ENCODE measurements around the gene EMP1. TPM values are rescaled to one million over a fixed set of nuclear protein-coding genes. Genes with fewer than 3 reads are reported as not detected.

EMP1 gene
- total and polyA plus RNA-seq, 2 of the 8 experiments (the other 6 are each of a cell fraction or from before 2014, with no cell fraction given) = 0.17 to 0.65 TPM

DNA sequence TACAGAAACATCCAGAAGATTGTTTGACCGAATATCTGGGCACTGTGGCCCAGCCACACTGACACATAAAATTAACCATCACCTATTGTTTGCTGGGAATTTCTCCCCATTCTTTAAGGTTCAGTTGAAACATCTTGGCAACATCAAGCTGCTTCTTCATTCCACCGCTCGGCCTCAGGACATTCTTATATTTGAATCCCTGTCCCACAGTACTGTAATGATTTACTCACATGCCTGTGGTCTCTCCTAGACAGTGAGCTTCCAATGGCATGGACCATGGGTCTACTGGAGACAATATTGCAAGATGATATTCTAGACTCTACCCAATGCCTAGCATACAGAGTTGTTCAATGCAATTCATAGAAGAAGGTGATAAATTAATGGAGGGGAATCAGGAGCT, 56.1 kb downstream of the EMP1 start:
- Histone ChIP-seq H3K18ac (ENCODE audit: extremely low read depth, low read length) (no peak overlapping the region), H3K27ac (ENCODE audit: low read depth, low read length) (no peak overlapping the region), H3K56ac (replicated peaks; ENCODE audit: insufficient read length, low read depth, low read length) (no peak overlapping the region), H3K23me2 (ENCODE audit: low read depth, low read length) (no peaks in the 10 kb centered on the region), H3K9me3 (ENCODE audit: insufficient read depth in 2 of 2, low read depth in 1 of 2, low read length in 1 of 2) (no peaks in the 10 kb centered on the region), H3K23ac (ENCODE audit: insufficient read length) (no peak overlapping the region), H2AK5ac (ENCODE audit: low read depth, low read length) (no peak overlapping the region), H2BK5ac (ENCODE audit: low read depth, low read length) (no peak overlapping the region), H4K5ac (ENCODE audit: insufficient read length, low read depth, low read length) (no peak overlapping the region), H3K4me2 (ENCODE audit: insufficient read depth in 1 of 2, low read depth in 2 of 2, low read length in 2 of 2) (no peak overlapping the region), H3K9ac (replicated peaks in 1 of 4; ENCODE audit: extremely low read depth in 1 of 4, low read depth in 3 of 4, low read length in 3 of 4) (no peak overlapping the region), H4K8ac (ENCODE audit: extremely low read depth, insufficient read depth, low read length) (no peak overlapping the region), H3K4me3 (ENCODE audit: extremely low read depth in 1 of 4, insufficient read depth in 2 of 4, low read depth in 3 of 4, low read length in 4 of 4) (no peak overlapping the region), H2BK20ac (ENCODE audit: low read length) (no peak overlapping the region), H3K36me3 (ENCODE audit: control insufficient read depth in 2 of 4, insufficient read depth in 4 of 4, low read length in 3 of 4) (no peaks in the 10 kb centered on the region), H3K4ac (replicated peaks; ENCODE audit: insufficient read length, low read depth, low read length) (no peak overlapping the region), H2BK120ac (replicated peaks; ENCODE audit: low read depth, low read length) (no peak overlapping the region), H2BK12ac (ENCODE audit: low read depth, low read length) (no peak overlapping the region), H3K27me3 (replicated peaks in 1 of 4; ENCODE audit: control insufficient read depth in 3 of 4, extremely low read depth in 1 of 4, insufficient read depth in 3 of 4, low read length in 3 of 4) (no peaks in the 10 kb centered on the region), H3K79me1 (ENCODE audit: low read depth, low read length) (no peaks in the 10 kb centered on the region), H2BK15ac (ENCODE audit: low read length) (no peak overlapping the region), H4K91ac (replicated peaks; ENCODE audit: insufficient read length, low read length) (no peak overlapping the region), H3K79me2 (ENCODE audit: control insufficient read depth in 1 of 2, insufficient read depth in 2 of 2, low read length in 2 of 2) (no peaks in the 10 kb centered on the region), H4K20me1 (replicated peaks in 1 of 2; ENCODE audit: control insufficient read depth in 1 of 2, insufficient read depth in 2 of 2, low read length in 2 of 2) (no peaks in the 10 kb centered on the region), H2AFZ (ENCODE audit: low read length) (no peak overlapping the region), H3K14ac (ENCODE audit: insufficient read length) (no peak overlapping the region), H3K4me1 (replicated peaks in 1 of 4; ENCODE audit: control insufficient read depth in 3 of 4, insufficient read depth in 4 of 4, low read length in 3 of 4) (peaks cover 2 to 12% (median 5%) of the 10 kb centered on the region in 4 experiments; a peak in 6 of 7 replicates)
- CTCF ChIA-PET (ENCODE audit: partially characterized antibody) = interaction anchor here (0.7 to 1.2 kb wide), 5 partner anchors 41 to 431 kb away, joined by 3 read pairs; no protein-coding TSS in a partner anchor
- DNase-seq (ENCODE audit: low read depth in 1 of 2, low spot score in 2 of 2) (no peak), FAIRE-seq (no peak)
- POLR2A ChIA-PET (ENCODE audit: partially characterized antibody) = no interaction called here
- WGBS, 2 experiments (ENCODE audit: extremely low coverage in 1 of 2, insufficient coverage in 1 of 2, insufficient read length in 1 of 2, insufficient replicate concordance in 2 of 2, low coverage in 1 of 2, low lambda C conversion rate in 2 of 2, missing lambda C conversion rate in 1 of 2) = 89% methylated on average over 3 of the region's 3 CpGs; no CpG with 5 or more reads in 1 of the 2 experiments
- TF ChIP-seq JUND (IDR thresholded peaks at IDR 0.05; ENCODE audit: low read length) = no peak
- TF ChIP-seq ATF2 (IDR thresholded peaks at IDR 0.05; ENCODE audit: low read length) = no peak
- TF ChIP-seq TAF1 (IDR thresholded peaks at IDR 0.05; ENCODE audit: low read depth, low read length) = no peak
- TF ChIP-seq NANOG (IDR thresholded peaks at IDR 0.05; ENCODE audit: insufficient read depth, low read depth, low read length, poor library complexity, severe bottlenecking) = no peak
- no peak for TF ChIP-seq FOSL1 (IDR thresholded peaks at IDR 0.05; ENCODE audit: insufficient read depth, low read depth, low read length)
- no peak for TF ChIP-seq PHF8 (conservative IDR thresholded peaks at IDR 0.05; ENCODE audit: low read depth, low read length)
- TF ChIP-seq RFX5 (IDR thresholded peaks at IDR 0.05; ENCODE audit: borderline replicate concordance, low read depth, low read length) = no peak
- no peak for TF ChIP-seq KDM1A (IDR thresholded peaks at IDR 0.05; ENCODE audit: borderline replicate concordance, low read length)
- no peak for TF ChIP-seq TBP (IDR thresholded peaks at IDR 0.05; ENCODE audit: low read depth, low read length)
- no peak for TF ChIP-seq BRCA1 (IDR thresholded peaks at IDR 0.05; ENCODE audit: low read depth, low read length)
- TF ChIP-seq EP300 (IDR thresholded peaks at IDR 0.05; ENCODE audit: borderline replicate concordance in 1 of 2, low read depth in 2 of 2, low read length in 2 of 2) = no peak
- TF ChIP-seq BACH1 (IDR thresholded peaks at IDR 0.05; ENCODE audit: low read length) = no peak
- TF ChIP-seq SUZ12 (IDR thresholded peaks at IDR 0.05; ENCODE audit: low read length) = no peak

All from H1 (cell line).